ENCODE results near the gene SCNN1A. TPM values are rescaled to one million over a fixed set of nuclear protein-coding genes. Genes with fewer than 3 reads are reported as not detected.

The SCNN1A gene
- total RNA-seq, 1 experiment from 2014 or later = 111 TPM

DNA sequence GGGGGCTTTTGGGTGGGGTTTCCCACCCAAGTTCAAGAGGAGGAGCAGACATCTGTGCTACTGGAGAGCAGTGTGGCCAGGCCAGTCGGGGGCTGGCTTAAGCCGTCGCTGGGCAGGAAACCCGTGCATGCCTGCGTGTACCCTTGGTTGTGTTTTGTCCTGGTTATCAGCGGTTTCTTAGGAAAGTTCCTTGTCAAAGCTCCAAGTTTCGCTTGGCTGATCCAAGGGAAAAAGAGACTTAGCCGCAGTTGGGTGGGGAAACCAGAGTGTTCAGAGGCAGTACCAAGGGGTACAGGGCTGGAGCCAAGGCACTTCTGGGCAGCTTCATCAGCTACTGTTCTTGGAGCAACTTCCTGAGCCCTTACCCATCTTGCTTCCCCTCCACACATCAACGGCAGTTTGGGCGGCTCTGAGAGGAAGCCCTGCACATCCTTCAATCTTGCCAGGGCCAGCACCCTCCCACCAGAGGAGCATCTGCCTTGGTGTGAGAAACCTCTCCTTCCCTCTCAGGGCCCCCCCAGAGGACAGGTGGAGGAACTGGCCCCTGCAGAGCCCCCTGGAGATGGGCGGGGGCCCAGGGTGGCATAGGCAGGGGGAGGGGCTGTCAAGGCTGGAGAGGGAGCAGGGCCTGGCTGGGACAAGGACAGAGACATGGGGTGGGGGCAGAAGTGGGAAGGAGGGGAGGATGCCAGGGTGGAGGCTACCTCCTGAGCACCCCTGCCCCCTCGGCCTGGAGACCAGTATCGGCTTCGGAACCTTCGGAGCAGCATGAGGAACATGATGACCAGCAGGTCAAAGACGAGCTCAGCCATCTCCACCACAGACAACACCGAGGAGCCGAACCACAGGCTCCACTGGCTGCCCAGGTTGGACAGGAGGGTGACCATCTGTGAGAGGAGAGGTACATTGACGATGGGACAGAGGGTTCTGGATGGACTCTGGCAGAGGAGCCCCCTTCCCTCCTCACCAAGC lies 27.7 kb downstream of the SCNN1A start:
- no peak overlapping the region for H3K27ac ChIP-seq (ENCODE audit: insufficient read length, low read depth, low read length)
- no peaks in the 10 kb centered on the region for H3K27me3 Mint-ChIP-seq (ENCODE audit: low read depth)
- no peak overlapping the region for H3T11ph ChIP-seq (ENCODE audit: low read length)
- H4K91ac ChIP-seq (ENCODE audit: insufficient read length, low read depth, low read length) = no peak overlapping the region
- no peaks in the 10 kb centered on the region for H3K9me3 ChIP-seq (ENCODE audit: control insufficient read depth, low read depth, low read length)
- H3K4me1 Mint-ChIP-seq = peaks cover 15 to 18% of the 10 kb centered on the region in 2 experiments
- no peaks in the 10 kb centered on the region for H3K79me2 ChIP-seq (ENCODE audit: insufficient read depth, low read length)
- H2AK5ac ChIP-seq (ENCODE audit: insufficient read length, low read length) = no peak overlapping the region
- no peak overlapping the region for H3K27ac Mint-ChIP-seq
- H3K18ac ChIP-seq (ENCODE audit: insufficient read length, low read depth, low read length) = no peak overlapping the region
- H4K20me1 ChIP-seq (ENCODE audit: control insufficient read depth, insufficient read depth, insufficient read length) = no peaks in the 10 kb centered on the region
- H3K23ac ChIP-seq (ENCODE audit: insufficient read length, low read depth, low read length) = no peak overlapping the region
- H3K79me1 ChIP-seq (ENCODE audit: insufficient read depth, low read depth, low read length, poor library complexity, severe bottlenecking) = no peaks in the 10 kb centered on the region
- H4K8ac ChIP-seq (replicated peaks; ENCODE audit: insufficient read length, low read depth, low read length) = no peak overlapping the region
- H3K9ac ChIP-seq (ENCODE audit: extremely low read depth, insufficient read length, low read length) = no peak overlapping the region
- no peak overlapping the region for H2BK5ac ChIP-seq (ENCODE audit: insufficient read length, low read length)
- DNase-seq = no peak
- peaks cover 13 to 45% (median 42%) of the 10 kb centered on the region in 3 experiments; a peak in 6 of 7 replicates for H3K36me3 Mint-ChIP-seq (ENCODE audit: insufficient read depth in 1 of 3, low read depth in 3 of 3)
- no peak overlapping the region for H3K4me3 Mint-ChIP-seq
- no peak overlapping the region for H2BK12ac ChIP-seq (ENCODE audit: insufficient read length, low read depth, low read length)
- H2AFZ ChIP-seq (ENCODE audit: low read length) = no peak overlapping the region
- H2BK15ac ChIP-seq (ENCODE audit: low read depth, low read length) = no peak overlapping the region
- WGBS (ENCODE audit: extremely low coverage, insufficient read length, low lambda C conversion rate) = no CpG with 5 or more reads among the region's 19 CpGs
- no peaks in the 10 kb centered on the region for H3K9me3 Mint-ChIP-seq
- H2BK20ac ChIP-seq (ENCODE audit: low read depth, low read length, poor library complexity, severe bottlenecking) = no peak overlapping the region
- H3K14ac ChIP-seq (ENCODE audit: insufficient read depth, low read length) = no peak overlapping the region
- H3K4ac ChIP-seq (ENCODE audit: low read depth, low read length) = no peak overlapping the region
- no peak overlapping the region for H4K5ac ChIP-seq (ENCODE audit: insufficient read length, low read depth, low read length)
- H3K27me3 ChIP-seq (ENCODE audit: insufficient read depth, low read length) = no peaks in the 10 kb centered on the region
- H3K4me2 ChIP-seq (ENCODE audit: insufficient read depth, insufficient read length, low read length) = no peak overlapping the region
- H3K23me2 ChIP-seq (ENCODE audit: insufficient read length, low read depth, low read length, poor library complexity, severe bottlenecking) = no peaks in the 10 kb centered on the region
- no peaks in the 10 kb centered on the region; the same call in 1 of the 2 replicates for H3K4me1 ChIP-seq (ENCODE audit: insufficient read depth, low read length)
- no peak overlapping the region for H2BK120ac ChIP-seq (ENCODE audit: low read depth, low read length, poor library complexity, severe bottlenecking)
- TF ChIP-seq, protein P1, sequence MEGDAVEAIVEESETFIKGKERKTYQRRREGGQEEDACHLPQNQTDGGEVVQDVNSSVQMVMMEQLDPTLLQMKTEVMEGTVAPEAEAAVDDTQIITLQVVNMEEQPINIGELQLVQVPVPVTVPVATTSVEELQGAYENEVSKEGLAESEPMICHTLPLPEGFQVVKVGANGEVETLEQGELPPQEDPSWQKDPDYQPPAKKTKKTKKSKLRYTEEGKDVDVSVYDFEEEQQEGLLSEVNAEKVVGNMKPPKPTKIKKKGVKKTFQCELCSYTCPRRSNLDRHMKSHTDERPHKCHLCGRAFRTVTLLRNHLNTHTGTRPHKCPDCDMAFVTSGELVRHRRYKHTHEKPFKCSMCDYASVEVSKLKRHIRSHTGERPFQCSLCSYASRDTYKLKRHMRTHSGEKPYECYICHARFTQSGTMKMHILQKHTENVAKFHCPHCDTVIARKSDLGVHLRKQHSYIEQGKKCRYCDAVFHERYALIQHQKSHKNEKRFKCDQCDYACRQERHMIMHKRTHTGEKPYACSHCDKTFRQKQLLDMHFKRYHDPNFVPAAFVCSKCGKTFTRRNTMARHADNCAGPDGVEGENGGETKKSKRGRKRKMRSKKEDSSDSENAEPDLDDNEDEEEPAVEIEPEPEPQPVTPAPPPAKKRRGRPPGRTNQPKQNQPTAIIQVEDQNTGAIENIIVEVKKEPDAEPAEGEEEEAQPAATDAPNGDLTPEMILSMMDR (conservative IDR thresholded peaks at IDR 0.05) = no peak
- no peak overlapping the region for H3K56ac ChIP-seq (ENCODE audit: insufficient read length, low read depth, low read length)

All from H9 (cell line).